ENCODE results near the gene KIAA1671. TPM values are rescaled to one million over a fixed set of nuclear protein-coding genes. Genes with fewer than 3 reads are reported as not detected.

The KIAA1671 gene
- total RNA-seq, 1 donor from 2014 or later, result 17.6 TPM

- intact Hi-C loops (cut with micrococcal nuclease), result no loop called here
- Mint-ChIP-seq H3K9me3 (no peaks in the 10 kb centered on the region), H3K4me1 (ENCODE audit: low read depth) (peaks cover 22% of the 10 kb centered on the region), H3K36me3 (ENCODE audit: low read depth) (peaks cover 8% of the 10 kb centered on the region), H3K4me3 (no peak overlapping the region), H3K27me3 (ENCODE audit: insufficient read depth) (no peaks in the 10 kb centered on the region), H3K27ac (no peak overlapping the region)
- no peak for DNase-seq (ENCODE audit: low spot score)
Measured at GRCh38 chr22:25094579-25094978, 142.1 kb downstream of the KIAA1671 start.

GRCh38 chr22:25095869-25096268 lies 143.4 kb downstream of the KIAA1671 start:
- Mint-ChIP-seq H3K27me3 (ENCODE audit: insufficient read depth) (no peaks in the 10 kb centered on the region), H3K36me3 (ENCODE audit: low read depth) (peaks cover 6% of the 10 kb centered on the region), H3K9me3 (no peaks in the 10 kb centered on the region), H3K27ac (no peak overlapping the region), H3K4me3 (no peak overlapping the region), H3K4me1 (ENCODE audit: low read depth) (peaks cover 21% of the 10 kb centered on the region)
- DNase-seq (ENCODE audit: low spot score), result no peak
- intact Hi-C loops (cut with micrococcal nuclease), result no loop called here

- intact Hi-C loops (cut with micrococcal nuclease), result no loop called here
- Mint-ChIP-seq H3K4me3 (no peak overlapping the region), H3K9me3 (no peaks in the 10 kb centered on the region), H3K36me3 (ENCODE audit: low read depth) (peaks cover 5% of the 10 kb centered on the region), H3K27ac (no peak overlapping the region), H3K4me1 (ENCODE audit: low read depth) (peaks cover 22% of the 10 kb centered on the region), H3K27me3 (ENCODE audit: insufficient read depth) (no peaks in the 10 kb centered on the region)
- no peak for DNase-seq (ENCODE audit: low spot score)
Measured at GRCh38 chr22:25096638-25097405, 144.3 kb downstream of the KIAA1671 start.

GRCh38 chr22:25098445-25099081 lies 146.0 kb downstream of the KIAA1671 start:
- H3K36me3 Mint-ChIP-seq (ENCODE audit: low read depth), result no peaks in the 10 kb centered on the region
- DNase-seq (ENCODE audit: low spot score), result no peak

GRCh38 chr22:25099202-25099601 lies 146.7 kb downstream of the KIAA1671 start:
- H3K4me3 Mint-ChIP-seq, result no peak overlapping the region
- no peaks in the 10 kb centered on the region for H3K9me3 Mint-ChIP-seq
- DNase-seq (ENCODE audit: low spot score), result no peak
- H3K36me3 Mint-ChIP-seq (ENCODE audit: low read depth), result no peaks in the 10 kb centered on the region
- H3K27me3 Mint-ChIP-seq (ENCODE audit: insufficient read depth), result no peaks in the 10 kb centered on the region
- no peak overlapping the region for H3K27ac Mint-ChIP-seq
- H3K4me1 Mint-ChIP-seq (ENCODE audit: low read depth), result peaks cover 22% of the 10 kb centered on the region
- intact Hi-C loops (cut with micrococcal nuclease), result no loop called here

More at GRCh38 chr22:25098445-25099081, 146.0 kb downstream of the KIAA1671 start:
- no peak overlapping the region for H3K27ac Mint-ChIP-seq
- H3K27me3 Mint-ChIP-seq (ENCODE audit: insufficient read depth), result no peaks in the 10 kb centered on the region
- H3K9me3 Mint-ChIP-seq, result no peaks in the 10 kb centered on the region
- H3K4me1 Mint-ChIP-seq (ENCODE audit: low read depth), result peaks cover 22% of the 10 kb centered on the region
- H3K4me3 Mint-ChIP-seq, result no peak overlapping the region
- intact Hi-C loops (cut with micrococcal nuclease), result no loop called here

- no peaks in the 10 kb centered on the region for H3K9me3 Mint-ChIP-seq
- no peaks in the 10 kb centered on the region for H3K36me3 Mint-ChIP-seq (ENCODE audit: low read depth)
- peaks cover 22% of the 10 kb centered on the region for H3K4me1 Mint-ChIP-seq (ENCODE audit: low read depth)
- no peak overlapping the region for H3K27ac Mint-ChIP-seq
- no peak overlapping the region for H3K4me3 Mint-ChIP-seq
- no peak for DNase-seq (ENCODE audit: low spot score)
- intact Hi-C loops (cut with micrococcal nuclease), result no loop called here
- no peaks in the 10 kb centered on the region for H3K27me3 Mint-ChIP-seq (ENCODE audit: insufficient read depth)
Measured at GRCh38 chr22:25100402-25100801, 147.9 kb downstream of the KIAA1671 start.

GRCh38 chr22:25100948-25101347 lies 148.4 kb downstream of the KIAA1671 start:
- H3K27me3 Mint-ChIP-seq (ENCODE audit: insufficient read depth), result no peaks in the 10 kb centered on the region
- no peak for DNase-seq (ENCODE audit: low spot score)
- H3K27ac Mint-ChIP-seq, result no peak overlapping the region
- H3K4me3 Mint-ChIP-seq, result no peak overlapping the region
- H3K9me3 Mint-ChIP-seq, result no peaks in the 10 kb centered on the region
- H3K4me1 Mint-ChIP-seq (ENCODE audit: low read depth), result peaks cover 22% of the 10 kb centered on the region
- intact Hi-C loops (cut with micrococcal nuclease), result no loop called here
- H3K36me3 Mint-ChIP-seq (ENCODE audit: low read depth), result peaks cover under 1% of the 10 kb centered on the region

- Mint-ChIP-seq H3K27me3 (ENCODE audit: insufficient read depth) (no peaks in the 10 kb centered on the region), H3K27ac (no peak overlapping the region), H3K4me3 (no peak overlapping the region), H3K9me3 (no peaks in the 10 kb centered on the region), H3K36me3 (ENCODE audit: low read depth) (peaks cover 3% of the 10 kb centered on the region), H3K4me1 (ENCODE audit: low read depth) (peaks cover 28% of the 10 kb centered on the region)
- no peak for DNase-seq (ENCODE audit: low spot score)
- intact Hi-C loops (cut with micrococcal nuclease), result no loop called here
Measured at GRCh38 chr22:25101501-25101900, 149.0 kb downstream of the KIAA1671 start.

- H3K27me3 Mint-ChIP-seq (ENCODE audit: insufficient read depth), result no peaks in the 10 kb centered on the region
- no peaks in the 10 kb centered on the region for H3K9me3 Mint-ChIP-seq
- peaks cover 3% of the 10 kb centered on the region for H3K36me3 Mint-ChIP-seq (ENCODE audit: low read depth)
- intact Hi-C loops (cut with micrococcal nuclease), result no loop called here
- no peak overlapping the region for H3K4me3 Mint-ChIP-seq
- peaks cover 28% of the 10 kb centered on the region for H3K4me1 Mint-ChIP-seq (ENCODE audit: low read depth)
- no peak overlapping the region for H3K27ac Mint-ChIP-seq
- DNase-seq (ENCODE audit: low spot score), result no peak
Measured at GRCh38 chr22:25101986-25102385, 149.5 kb downstream of the KIAA1671 start.

GRCh38 chr22:25102722-25103121 lies 150.2 kb downstream of the KIAA1671 start:
- DNase-seq (ENCODE audit: low spot score), result no peak
- H3K4me1 Mint-ChIP-seq (ENCODE audit: low read depth), result peaks cover 27% of the 10 kb centered on the region
- no peak overlapping the region for H3K27ac Mint-ChIP-seq
- intact Hi-C loops (cut with micrococcal nuclease), result no loop called here
- H3K4me3 Mint-ChIP-seq, result no peak overlapping the region
- H3K27me3 Mint-ChIP-seq (ENCODE audit: insufficient read depth), result no peaks in the 10 kb centered on the region
- peaks cover 3% of the 10 kb centered on the region for H3K36me3 Mint-ChIP-seq (ENCODE audit: low read depth)
- no peaks in the 10 kb centered on the region for H3K9me3 Mint-ChIP-seq

GRCh38 chr22:25104367-25104766 lies 151.9 kb downstream of the KIAA1671 start:
- H3K9me3 Mint-ChIP-seq, result no peaks in the 10 kb centered on the region
- intact Hi-C loops (cut with micrococcal nuclease), result no loop called here
- no peak overlapping the region for H3K4me3 Mint-ChIP-seq
- no peak for DNase-seq (ENCODE audit: low spot score)
- peaks cover 16% of the 10 kb centered on the region for H3K4me1 Mint-ChIP-seq (ENCODE audit: low read depth)
- H3K27me3 Mint-ChIP-seq (ENCODE audit: insufficient read depth), result no peaks in the 10 kb centered on the region
- H3K36me3 Mint-ChIP-seq (ENCODE audit: low read depth), result peaks cover 8% of the 10 kb centered on the region
- H3K27ac Mint-ChIP-seq, result no peak overlapping the region

GRCh38 chr22:25105817-25106650 lies 153.5 kb downstream of the KIAA1671 start:
- Mint-ChIP-seq H3K36me3 (ENCODE audit: low read depth) (peaks cover 9% of the 10 kb centered on the region), H3K9me3 (no peaks in the 10 kb centered on the region), H3K27me3 (ENCODE audit: insufficient read depth) (no peaks in the 10 kb centered on the region), H3K4me1 (ENCODE audit: low read depth) (peaks cover 18% of the 10 kb centered on the region), H3K27ac (no peak overlapping the region), H3K4me3 (no peak overlapping the region)
- intact Hi-C loops (cut with micrococcal nuclease), result no loop called here
- no peak for DNase-seq (ENCODE audit: low spot score)

All from activated T-helper 1 cell treated with anti-CD3 and anti-CD28 coated beads, Interleukin-12 subunit alpha, Interleukin-12 subunit beta, Interleukin-2, Interleukin-4 antibody, amounts not matched to agents 30 ng/mL and 10 ng/mL and 1 ng/mL, durations not matched to agents 14 hours and 24 hours and 36 hours (primary cell).